ENCODE data around the gene KHSRP.

DNA sequence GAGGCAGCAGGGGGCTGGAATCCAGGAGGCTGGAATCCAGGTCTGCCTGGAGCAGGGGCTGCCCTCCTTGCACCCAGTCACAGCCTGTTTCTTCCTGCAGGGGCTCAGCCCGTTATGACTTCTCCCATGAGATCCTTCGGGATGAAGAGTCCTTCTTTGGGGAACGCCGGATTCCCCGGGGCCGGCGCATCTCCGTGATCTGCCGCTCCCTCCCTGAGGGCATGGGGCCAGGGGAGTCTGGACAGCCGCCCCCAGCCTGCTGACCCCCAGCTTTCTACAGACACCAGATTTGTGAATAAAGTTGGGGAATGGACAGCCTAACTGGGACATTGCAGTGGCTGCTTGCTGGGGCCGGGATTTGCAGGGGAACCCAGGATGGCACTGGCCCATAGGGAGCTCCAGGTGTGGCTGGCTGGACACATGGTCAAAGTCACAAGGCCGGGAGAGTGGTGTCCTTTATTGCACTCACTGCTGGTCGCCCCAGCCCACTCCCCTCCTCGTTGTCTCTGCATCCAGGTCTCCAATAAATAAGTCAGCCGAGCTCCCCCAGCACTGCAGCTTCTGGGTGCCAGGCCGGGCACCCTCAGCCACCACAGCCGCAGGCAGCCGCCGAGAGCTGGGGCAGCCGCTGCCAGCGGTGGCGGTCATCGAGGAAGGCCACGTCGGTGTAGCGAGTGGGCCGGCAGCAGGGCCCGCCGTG, 49.8 kb downstream of the KHSRP start:
- no peak for TF ChIP-seq POLR2AphosphoS5 (IDR thresholded peaks at IDR 0.05; ENCODE audit: borderline replicate concordance, low read depth, low read length)
- no peak for TF ChIP-seq EZH2 (IDR thresholded peaks at IDR 0.05)
- no peak for TF ChIP-seq FOXP2 (optimal IDR thresholded peaks at IDR 0.05; ENCODE audit: control extremely low read depth, extremely low read length, insufficient read depth)
